ENCODE data around the gene MYORG. TPM values are rescaled to one million over a fixed set of nuclear protein-coding genes. Genes with fewer than 3 reads are reported as not detected.
A peak's percentile ranks its signal among the peaks of the same experiment; 100 is the strongest.

The MYORG gene
- total RNA-seq, 1 donor from 2014 or later = 6.3 TPM

- peaks cover 23% of the 10 kb centered on the region for H3K36me3 ChIP-seq
- peaks cover 45% of the 10 kb centered on the region for H3K4me1 ChIP-seq
- TF ChIP-seq CTCF (IDR thresholded peaks at IDR 0.05; ENCODE audit: borderline replicate concordance) = no peak
- H3K4me3 ChIP-seq = peak overlapping the region; percentile 87
- H3K9me3 ChIP-seq (replicated peaks) = no peaks in the 10 kb centered on the region
- H3K27me3 ChIP-seq (ENCODE audit: low read depth) = peaks cover 16% of the 10 kb centered on the region
- no peak for DNase-seq
- no peak overlapping the region for H3K27ac ChIP-seq (replicated peaks)
- intact Hi-C loops (cut with micrococcal nuclease) = no loop called here
Observed at GRCh38 chr9:34374905-34375552, 1.7 kb downstream of the MYORG start.

- Histone ChIP-seq H3K27ac (replicated peaks) (no peak overlapping the region), H3K4me1 (peaks cover 39% of the 10 kb centered on the region), H3K27me3 (ENCODE audit: low read depth) (peaks cover 16% of the 10 kb centered on the region), H3K36me3 (peaks cover 23% of the 10 kb centered on the region), H3K4me3 (no peak overlapping the region), H3K9me3 (replicated peaks) (no peaks in the 10 kb centered on the region)
- intact Hi-C loops (cut with micrococcal nuclease) = no loop called here
- no peak for TF ChIP-seq CTCF (IDR thresholded peaks at IDR 0.05; ENCODE audit: borderline replicate concordance)
- DNase-seq = no peak
Observed at GRCh38 chr9:34374339-34374738, 2.4 kb downstream of the MYORG start.

- H3K27ac ChIP-seq (replicated peaks) = no peak overlapping the region
- no peaks in the 10 kb centered on the region for H3K9me3 ChIP-seq (replicated peaks)
- H3K4me3 ChIP-seq = no peak overlapping the region
- DNase-seq = no peak
- H3K4me1 ChIP-seq = peaks cover 35% of the 10 kb centered on the region
- H3K27me3 ChIP-seq (ENCODE audit: low read depth) = peaks cover 16% of the 10 kb centered on the region
- peaks cover 23% of the 10 kb centered on the region for H3K36me3 ChIP-seq
- TF ChIP-seq CTCF (IDR thresholded peaks at IDR 0.05; ENCODE audit: borderline replicate concordance) = no peak
- intact Hi-C loops (cut with micrococcal nuclease) = no loop called here
Observed at GRCh38 chr9:34373749-34374148, 2.9 kb downstream of the MYORG start.

GRCh38 chr9:34372467-34373011 lies 4.2 kb downstream of the MYORG start:
- Histone ChIP-seq H3K4me3 (no peak overlapping the region), H3K36me3 (peaks cover 27% of the 10 kb centered on the region), H3K27me3 (ENCODE audit: low read depth) (peaks cover 16% of the 10 kb centered on the region), H3K27ac (replicated peaks) (no peak overlapping the region), H3K9me3 (replicated peaks) (no peaks in the 10 kb centered on the region), H3K4me1 (peaks cover 32% of the 10 kb centered on the region)
- intact Hi-C loops (cut with micrococcal nuclease) = no loop called here
- TF ChIP-seq CTCF (IDR thresholded peaks at IDR 0.05; ENCODE audit: borderline replicate concordance) = no peak
- no peak for DNase-seq

- DNase-seq = no peak
- no peaks in the 10 kb centered on the region for H3K9me3 ChIP-seq (replicated peaks)
- H3K27ac ChIP-seq (replicated peaks) = no peak overlapping the region
- no peak overlapping the region for H3K4me3 ChIP-seq
- no peak for TF ChIP-seq CTCF (IDR thresholded peaks at IDR 0.05; ENCODE audit: borderline replicate concordance)
- H3K4me1 ChIP-seq = peaks cover 26% of the 10 kb centered on the region
- H3K27me3 ChIP-seq (ENCODE audit: low read depth) = peaks cover 16% of the 10 kb centered on the region
- H3K36me3 ChIP-seq = peaks cover 27% of the 10 kb centered on the region
- intact Hi-C loops (cut with micrococcal nuclease) = no loop called here
Observed at GRCh38 chr9:34371886-34372466, 4.7 kb downstream of the MYORG start.
